Endothelial cell of umbilical vein (primary cell): ENCODE measurements around the gene CORO7. TPM values are rescaled to one million over a fixed set of nuclear protein-coding genes. Genes with fewer than 3 reads are reported as not detected.
A peak's percentile ranks its signal among the peaks of the same experiment; 100 is the strongest.

Source experiments
- BruUV-seq: library from RNA; stranded (reverse); fragments of 400-500 nt; replicated peaks from 2 replicates; lab custom pipeline; 2021; lab: Mats Ljungman, UMichigan
- CTCF ChIA-PET: fragments of 300-600, 350-600 bp; sonication (Branson Sonifier 250); formaldehyde crosslinking; loops from one replicate; lab custom pipeline; 2021; ENCODE audit warnings: antibody characterized with exemption, inconsistent platforms; lab: Charles Lee
- POLR2A ChIA-PET: fragments of 300-600, 350-600 bp; sonication (Branson Sonifier 250); formaldehyde crosslinking; loops from one replicate; lab custom pipeline; 2021; ENCODE audit warnings: antibody characterized with exemption, inconsistent platforms; lab: Charles Lee
- DNase-seq: peaks from one replicate; pipeline ENCODE4 v3.0.0-alpha.2; 2011; ENCODE audit warnings: low read depth, low spot score
- FAIRE-seq: peaks from 2 replicates; lab custom pipeline; 2011; peaks lifted over from hg19 to GRCh38; lab: Jason Lieb, UNC
- H2AFZ ChIP-seq: 2 replicates; pipeline ENCODE4 v1.6.0; 2012; ENCODE audit warnings: low read depth, low read length, control low read depth, inconsistent platforms
- H3K27ac ChIP-seq: 2 replicates; pipeline ENCODE4 v1.5.1; 2011; ENCODE audit warnings: low read depth, mild to moderate bottlenecking, control low read depth, low read length, moderate library complexity; ENCODE audit not compliant: insufficient read depth
- H3K27me3 ChIP-seq, 2 experiments: 2 replicates each; pipeline versions ENCODE4 v1.6.0 to v1.6.1; 2011; ENCODE audit warnings: low read length in 2 of 2, mixed read lengths in 1 of 2; ENCODE audit not compliant: control insufficient read depth in 2 of 2, insufficient read depth in 2 of 2
- H3K36me3 ChIP-seq, 2 experiments: 2 replicates in 1 of 2; 3 replicates in 1 of 2; pipeline ENCODE4 v1.5.1; 2011; ENCODE audit warnings: low read length in 2 of 2, mild to moderate bottlenecking in 1 of 2, moderate library complexity in 1 of 2; ENCODE audit not compliant: control insufficient read depth in 2 of 2, insufficient read depth in 2 of 2; ENCODE audit errors: extremely low read depth in 1 of 2
- H3K4me1 ChIP-seq: 3 replicates; pipeline ENCODE4 v1.5.1; 2011; ENCODE audit warnings: mild to moderate bottlenecking, low read length; ENCODE audit not compliant: control insufficient read depth, insufficient read depth; ENCODE audit errors: extremely low read depth
- H3K4me2 ChIP-seq: 2 replicates; pipeline ENCODE4 v1.6.1; 2011; ENCODE audit warnings: low read length, control low read depth, mixed read lengths; ENCODE audit not compliant: insufficient read depth
- H3K4me3 ChIP-seq, 3 experiments: fragments of 200-600 bp in 1 of 3; sonication (generic), shearing (Covaris generic) in 1 of 3; replicated peaks in 1 of 3; 2 replicates each; pipeline ENCODE4 v1.5.1; 2011 to 2016; ENCODE audit warnings: control low read depth in 3 of 3, low read length in 3 of 3, mild to moderate bottlenecking in 2 of 3, inconsistent platforms in 1 of 3, low read depth in 1 of 3, moderate library complexity in 1 of 3; ENCODE audit not compliant: insufficient read depth in 1 of 3
- H3K79me2 ChIP-seq: 2 replicates; pipeline ENCODE4 v1.6.0; 2012; ENCODE audit warnings: low read length, inconsistent platforms; ENCODE audit not compliant: control insufficient read depth, insufficient read depth
- H3K9ac ChIP-seq: replicated peaks from 2 replicates; pipeline ENCODE3; 2011; ENCODE audit warnings: low read length, control low read depth; ENCODE audit not compliant: insufficient read depth; ENCODE audit errors: extremely low read depth
- H3K9me1 ChIP-seq: replicated peaks from 3 replicates; pipeline ENCODE4 v1.6.0; 2011; ENCODE audit warnings: mild to moderate bottlenecking, low read length; ENCODE audit not compliant: control insufficient read depth, insufficient read depth; ENCODE audit errors: extremely low read depth
- H3K9me3 ChIP-seq: replicated peaks from 2 replicates; pipeline ENCODE4 v1.5.1; 2012; ENCODE audit warnings: low read length, inconsistent platforms; ENCODE audit not compliant: control insufficient read depth, insufficient read depth
- H4K20me1 ChIP-seq: replicated peaks from 2 replicates; pipeline ENCODE3; 2011; ENCODE audit warnings: mild to moderate bottlenecking, low read length; ENCODE audit not compliant: control insufficient read depth, insufficient read depth; ENCODE audit errors: extremely low read depth
- CTCF ChIP-seq, 2 donors: IDR thresholded peaks; 1 replicate in 1 of 2; 2 replicates in 1 of 2; pipeline ENCODE4 v1.5.1; 2011; ENCODE audit warnings: low read length in 2 of 2, mild to moderate bottlenecking in 2 of 2, moderate library complexity in 2 of 2, control low read depth in 1 of 2, inconsistent platforms in 1 of 2, low read depth in 1 of 2; ENCODE audit not compliant: insufficient read depth in 1 of 2; ENCODE audit errors: extremely low read depth in 1 of 2
- FOS ChIP-seq: IDR thresholded peaks from 2 replicates; pipeline ENCODE4 v1.6.1; 2011; ENCODE audit warnings: mild to moderate bottlenecking, low read length, moderate library complexity, borderline replicate concordance; ENCODE audit not compliant: insufficient read depth
- GATA2 ChIP-seq: IDR thresholded peaks from 2 replicates; pipeline ENCODE4 v1.7.0; 2011; ENCODE audit warnings: low read depth, mild to moderate bottlenecking, moderate library complexity, mixed read lengths, low read length; ENCODE audit not compliant: insufficient read length, insufficient read depth
- JUN ChIP-seq: IDR thresholded peaks from 2 replicates; pipeline ENCODE4 v1.6.1; 2011; ENCODE audit warnings: borderline replicate concordance, low read depth; ENCODE audit not compliant: insufficient read length, insufficient read depth
- POLR2A ChIP-seq: IDR thresholded peaks from 2 replicates; pipeline ENCODE4 v1.6.1; 2012; ENCODE audit warnings: low read depth, mild to moderate bottlenecking, control low read depth, low read length
- POLR2AphosphoS5 ChIP-seq: IDR thresholded peaks from 2 replicates; pipeline ENCODE4 v1.6.1; 2012; ENCODE audit warnings: low read depth, mild to moderate bottlenecking, control low read depth, low read length, moderate library complexity; ENCODE audit not compliant: insufficient read depth
- dilution Hi-C: fragments of 300-500 bp; cut with MboI; formaldehyde crosslinking; loops from one replicate; pipeline ENCODE4 v1.15.0; 2019; ENCODE audit warnings: low sequenced_read_pairs; ENCODE audit not compliant: extremely low pct_ligation_motif_present
- intact Hi-C: fragments of 100-400 bp; cut with micrococcal nuclease; formaldehyde crosslinking; loops from one replicate; pipeline ENCODE4 v1.10.0; 2022
- polyA plus RNA-seq, 4 experiments: library from polyadenylated mRNA; depleted of rRNA in 3 of 4; stranded (reverse) in 3 of 4; unstranded in 1 of 4; fragments of >200 nt; gene quantifications; 2 replicates each; pipeline versions ENCODE4 v1.2.1 to v1.2.3, GENCODE V29; 2011 to 2012; ENCODE audit warnings: missing spikeins in 1 of 4
- total RNA-seq: library from RNA; stranded (reverse); gene quantifications from 2 replicates; pipeline ENCODE4 v1.2.3, GENCODE V29; 2021

Gene CORO7
- total and polyA plus RNA-seq, 2 donors (not counting 3 experiments of a cell fraction or from before 2014, with no cell fraction given): 42.5 to 72.3 TPM

GRCh38 chr16:4383591-4384444, 32.6 kb downstream of the CORO7 start:
- peaks cover 0 to 11% of the 10 kb centered on the region in 2 experiments for H3K36me3 ChIP-seq
- H3K4me1 ChIP-seq: peaks cover 22% of the 10 kb centered on the region
- H4K20me1 ChIP-seq: no peaks in the 10 kb centered on the region
- H3K27ac ChIP-seq: no peak overlapping the region
- DNase-seq: peak; percentile 37
- no peak overlapping the region for H3K9ac ChIP-seq
- ChIA-PET POLR2A (no interaction called here), CTCF (interaction anchor here (1.0 kb wide), 1 partner anchor 25 kb away, joined by 3 read pairs; no protein-coding TSS in a partner anchor)
- H3K79me2 ChIP-seq: no peaks in the 10 kb centered on the region
- intact Hi-C loops: no loop called here
- H3K4me2 ChIP-seq: no peak overlapping the region
- no peak overlapping the region for H3K4me3 ChIP-seq
- no peak for TF ChIP-seq POLR2A
- no peak for TF ChIP-seq CTCF (IDR thresholded peaks at IDR 0.05; ENCODE audit: extremely low read depth in 1 of 2, insufficient read depth in 1 of 2, low read depth in 1 of 2, low read length in 2 of 2)
- peak; percentile 21 for TF ChIP-seq FOS
- TF ChIP-seq POLR2AphosphoS5: no peak
- no peak for TF ChIP-seq GATA2
- no peak for TF ChIP-seq JUN
- H3K27me3 ChIP-seq: no peaks in the 10 kb centered on the region
- no peaks in the 10 kb centered on the region for H3K9me1 ChIP-seq
- dilution Hi-C loops: no loop called here
- FAIRE-seq: peak; percentile 37
- no TSS peak for BruUV-seq
- no peaks in the 10 kb centered on the region for H3K9me3 ChIP-seq
- no peak overlapping the region for H2AFZ ChIP-seq
